PC-3 (cell line): ENCODE measurements around the gene GRB10. TPM values are rescaled to one million over a fixed set of nuclear protein-coding genes. Genes with fewer than 3 reads are reported as not detected.

Experiments used
- ATAC-seq: fragments of 200-7000 bp; cut with Tn5 transposase; 2 replicates; pipeline ENCODE4 v1.9.1; 2020; ENCODE audit warnings: mild to moderate bottlenecking, moderate library complexity
- BruUV-seq: library from RNA; stranded (reverse); fragments of 400-500 nt; replicated peaks from 2 replicates; lab custom pipeline; 2021; lab: Mats Ljungman, UMichigan
- CTCF ChIA-PET: fragments of 300-600 bp; sonication (Branson Sonifier 250); formaldehyde crosslinking; loops from one replicate; lab custom pipeline; 2022; ENCODE audit warnings: antibody characterized with exemption; lab: Charles Lee
- POLR2A ChIA-PET: fragments of 300-600 bp; sonication (Branson Sonifier 250); formaldehyde crosslinking; loops from one replicate; lab custom pipeline; 2022; ENCODE audit warnings: antibody characterized with exemption; ENCODE audit not compliant: unreplicated experiment; lab: Charles Lee
- DNase-seq: peaks from one replicate; pipeline ENCODE4 v3.0.0-alpha.2; 2015
- H2AFZ ChIP-seq: fragments of 300-600 bp; sonication (generic); 2 replicates; pipeline ENCODE4 v1.6.0; 2016; ENCODE audit warnings: antibody characterized with exemption, low read length
- H3F3A ChIP-seq: fragments of 300-600 bp; sonication (generic); one replicate; pipeline ENCODE4 v1.6.0; 2017; ENCODE audit warnings: antibody characterized with exemption, low read length, control low read depth, mild to moderate bottlenecking; ENCODE audit not compliant: unreplicated experiment
- H3K27ac ChIP-seq: fragments of 300-600 bp; sonication (generic); 2 replicates; pipeline ENCODE4 v1.5.1; 2016; ENCODE audit warnings: mild to moderate bottlenecking, low read length
- H3K27me3 ChIP-seq: fragments of 300-600 bp; sonication (generic); 2 replicates; pipeline ENCODE4 v1.6.1; 2016; ENCODE audit warnings: low read length, mixed read lengths
- H3K36me3 ChIP-seq: fragments of 300-600 bp; sonication (generic); 2 replicates; pipeline ENCODE4 v1.6.1; 2016; ENCODE audit warnings: low read depth, mixed run types, low read length, mixed read lengths
- H3K4me1 ChIP-seq: fragments of 300-600 bp; sonication (generic); 2 replicates; pipeline ENCODE4 v1.5.1; 2016; ENCODE audit warnings: low read length; ENCODE audit not compliant: insufficient read depth
- H3K4me2 ChIP-seq: fragments of 300-600 bp; sonication (generic); 2 replicates; pipeline ENCODE4 v1.6.0; 2016; ENCODE audit warnings: low read length
- H3K4me3 ChIP-seq: fragments of 300-600 bp; sonication (generic); 2 replicates; pipeline ENCODE4 v1.5.1; 2016; ENCODE audit warnings: mild to moderate bottlenecking, low read length, mixed read lengths
- H3K79me2 ChIP-seq: fragments of 300-600 bp; sonication (generic); 2 replicates; pipeline ENCODE4 v1.6.1; 2017; ENCODE audit warnings: low read length, mixed read lengths
- H3K9ac ChIP-seq: fragments of 300-600 bp; sonication (generic); 2 replicates; pipeline ENCODE4 v1.6.0; 2016; ENCODE audit warnings: mild to moderate bottlenecking, low read length
- H3K9me2 ChIP-seq: fragments of 300-600 bp; sonication (generic); replicated peaks from 2 replicates; pipeline ENCODE4 v1.6.1; 2016; ENCODE audit warnings: mixed run types, low read length, mixed read lengths
- H3K9me3 ChIP-seq: fragments of 300-600 bp; sonication (generic); 2 replicates; pipeline ENCODE4 v1.6.1; 2016; ENCODE audit warnings: low read length, mixed read lengths
- H4K20me1 ChIP-seq: fragments of 300-600 bp; sonication (generic); 2 replicates; pipeline ENCODE4 v1.6.1; 2016; ENCODE audit warnings: low read length, mixed read lengths
- CTCF ChIP-seq: fragments of 300-600 bp; sonication (generic); conservative IDR thresholded peaks from 2 replicates; pipeline ENCODE4 v1.5.1; 2017; ENCODE audit warnings: antibody characterized with exemption, low read depth, mild to moderate bottlenecking, low read length
- EZH2 ChIP-seq: fragments of 300-600 bp; sonication (generic); IDR thresholded peaks from one replicate; pipeline ENCODE4 v1.6.1; 2017; ENCODE audit warnings: antibody characterized with exemption, mild to moderate bottlenecking, low read length; ENCODE audit not compliant: unreplicated experiment
- EZH2phosphoT487 ChIP-seq: fragments of 300-600 bp; sonication (generic); IDR thresholded peaks from 2 replicates; pipeline ENCODE4 v1.6.1; 2018; ENCODE audit warnings: mild to moderate bottlenecking, antibody characterized with exemption, low read length, borderline replicate concordance
- intact Hi-C: fragments of 100-400 bp; cut with micrococcal nuclease; formaldehyde crosslinking; loops from 2 replicates; pipeline ENCODE4 v1.9.0; 2023
- total RNA-seq: library from RNA; depleted of rRNA; stranded (reverse); fragments of >200 nt; gene quantifications from 2 replicates; pipeline ENCODE4 v1.2.3, GENCODE V29; 2014

GRB10 gene
- total RNA-seq, 1 experiment from 2014 or later, result 61.3 TPM

- intact Hi-C loops, result loop anchor here (5.0 kb wide), 1 partner anchor 45 kb away; no protein-coding TSS in a partner anchor
- ChIA-PET CTCF (no interaction called here), POLR2A (no interaction called here)
- no peaks in the 10 kb centered on the region for H3F3A ChIP-seq
- no peak overlapping the region for H2AFZ ChIP-seq
- no peak overlapping the region for H3K27ac ChIP-seq
- 0 out of 2 replicates have a peak, but pooled peaks cover 8% of the 10 kb centered on the region for H3K36me3 ChIP-seq
- BruUV-seq, result no TSS peak
- H3K9ac ChIP-seq, result no peak overlapping the region
- peaks cover 26% of the 10 kb centered on the region for H3K4me1 ChIP-seq
- H3K9me2 ChIP-seq, result no peaks in the 10 kb centered on the region
- no peak overlapping the region for H3K4me3 ChIP-seq
- no peak for DNase-seq
- no peak for ATAC-seq
- peaks cover 19% of the 10 kb centered on the region; the same call in 1 of the 2 replicates for H4K20me1 ChIP-seq
- no peaks in the 10 kb centered on the region for H3K27me3 ChIP-seq
- no peak overlapping the region for H3K4me2 ChIP-seq
- peaks cover 89% of the 10 kb centered on the region for H3K79me2 ChIP-seq
- TF ChIP-seq EZH2phosphoT487, result no peak
- TF ChIP-seq CTCF, result no peak
- no peak for TF ChIP-seq EZH2
- no peaks in the 10 kb centered on the region for H3K9me3 ChIP-seq
Measured at GRCh38 chr7:50731703-50732582, 50.8 kb downstream of the GRB10 start.

DNA sequence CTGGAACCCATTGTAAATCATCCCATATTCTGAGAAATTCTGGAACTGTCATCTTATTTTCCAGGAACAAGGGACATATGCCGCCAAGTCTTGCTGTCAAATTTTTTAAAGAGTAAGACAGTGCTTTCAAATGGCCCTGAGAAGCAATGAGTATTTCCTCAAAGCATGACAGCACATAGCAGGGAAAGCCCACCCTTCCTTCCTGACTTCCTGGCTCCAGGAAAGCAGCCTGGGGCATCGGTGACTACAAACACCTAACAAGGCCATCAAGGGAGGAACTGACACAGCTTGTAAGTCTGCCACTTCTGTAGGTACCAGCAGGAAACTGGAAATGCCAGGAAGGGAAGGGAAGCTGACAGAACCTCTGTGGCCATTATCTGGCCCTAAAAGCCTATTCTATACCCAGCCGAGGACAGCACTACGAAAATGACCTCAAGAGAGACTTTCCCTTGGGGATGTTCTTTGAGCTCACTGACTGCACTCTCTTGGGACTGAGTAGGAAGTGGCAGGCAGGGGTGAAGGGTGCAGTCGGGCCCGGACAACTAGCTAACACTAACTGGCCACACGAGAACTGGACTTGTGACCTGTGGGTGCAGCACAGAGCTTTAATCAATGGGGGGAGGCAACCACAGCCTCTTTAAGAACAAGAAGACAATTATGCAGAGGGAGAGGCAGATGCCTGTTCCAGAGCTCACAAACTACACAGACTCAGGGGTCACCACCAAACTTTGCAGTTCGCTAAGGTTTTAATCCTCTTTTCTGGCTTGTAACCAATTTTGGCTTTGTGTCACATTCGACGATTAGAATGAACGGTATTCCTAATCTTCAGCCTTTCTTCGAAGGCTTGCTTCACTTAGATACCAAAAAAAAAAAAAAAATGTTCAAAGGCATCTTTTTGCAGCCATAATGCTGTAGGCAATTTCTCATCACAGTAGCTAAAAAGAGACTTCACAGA is 52.0 kb downstream of the GRB10 start:
- BruUV-seq, result no TSS peak
- H3K9me2 ChIP-seq, result no peaks in the 10 kb centered on the region
- H4K20me1 ChIP-seq, result peaks cover 19% of the 10 kb centered on the region; the same call in 1 of the 2 replicates
- intact Hi-C loops, result loop anchor here (5.0 kb wide), 1 partner anchor 47 kb away; no protein-coding TSS in a partner anchor
- no peak overlapping the region for H3K27ac ChIP-seq
- no peaks in the 10 kb centered on the region for H3K27me3 ChIP-seq
- POLR2A ChIA-PET, result no interaction called here
- H3K4me3 ChIP-seq, result no peak overlapping the region
- H3K4me1 ChIP-seq, result peaks cover 26% of the 10 kb centered on the region
- peak; percentile 8; the same call in 1 of the 2 replicates for ATAC-seq
- no peak overlapping the region for H3K4me2 ChIP-seq
- CTCF ChIA-PET, result no interaction called here
- no peak overlapping the region for H3K9ac ChIP-seq
- no peaks in the 10 kb centered on the region for H3F3A ChIP-seq
- H2AFZ ChIP-seq, result no peak overlapping the region
- 0 out of 2 replicates have a peak, but pooled peaks cover 8% of the 10 kb centered on the region for H3K36me3 ChIP-seq
- no peak for TF ChIP-seq EZH2
- no peak for TF ChIP-seq CTCF
- no peak for TF ChIP-seq EZH2phosphoT487
- peak; percentile 36 for DNase-seq
- H3K9me3 ChIP-seq, result no peaks in the 10 kb centered on the region
- H3K79me2 ChIP-seq, result peaks cover 79% of the 10 kb centered on the region
